ENCODE measurements around the gene IFNA2. TPM values are rescaled to one million over a fixed set of nuclear protein-coding genes. Genes with fewer than 3 reads are reported as not detected.

Gene IFNA2
- total RNA-seq, 1 experiment from 2014 or later, result not detected

DNA sequence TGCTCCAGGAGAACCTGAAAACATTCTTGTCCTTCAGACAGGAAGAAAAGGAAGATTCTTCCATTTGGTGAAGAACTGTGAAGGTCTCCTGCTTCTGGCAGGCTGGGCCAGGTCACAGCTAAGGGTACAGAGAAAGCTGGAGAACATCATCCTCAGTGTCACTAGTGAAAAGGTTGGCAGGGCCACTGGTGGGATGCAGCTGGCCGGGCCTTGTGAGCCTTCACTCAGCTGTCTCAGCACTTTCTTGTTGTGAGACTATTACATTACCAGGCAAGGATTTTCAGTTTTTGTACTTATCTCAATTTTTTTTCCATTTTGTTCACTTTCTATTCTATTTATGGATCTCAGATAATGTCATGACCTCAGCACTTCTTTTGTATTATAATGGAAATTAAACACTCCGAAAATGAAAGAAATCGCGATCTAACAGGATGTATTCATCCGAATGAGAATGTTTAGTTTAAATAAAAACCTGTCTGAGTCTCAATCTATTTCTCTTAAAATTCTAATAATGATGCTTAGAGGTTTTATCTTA, 13.8 kb upstream of the IFNA2 start:
- TF ChIP-seq EZH2 (IDR thresholded peaks at IDR 0.05; ENCODE audit: borderline replicate concordance, low read depth, low read length, poor library complexity, severe bottlenecking), result no peak
- TF ChIP-seq CTCF (conservative IDR thresholded peaks at IDR 0.05; ENCODE audit: low read depth, low read length), result no peak
- DNase-seq (ENCODE audit: low spot score), result no peak
- no peak overlapping the region for H3K27ac ChIP-seq (ENCODE audit: low read depth, low read length, poor library complexity, severe bottlenecking)
- no peaks in the 10 kb centered on the region for H3K36me3 ChIP-seq (ENCODE audit: insufficient read depth, low read length, poor library complexity, severe bottlenecking)
- intact Hi-C loops (cut with micrococcal nuclease; ENCODE audit: unreplicated experiment), result no loop called here
- no peaks in the 10 kb centered on the region for H3K4me1 ChIP-seq (ENCODE audit: insufficient read depth, low read length, poor library complexity, severe bottlenecking)
- peaks cover 77% of the 10 kb centered on the region for H3K27me3 ChIP-seq (replicated peaks; ENCODE audit: insufficient read depth, low read depth, low read length, poor library complexity)
- ChIA-PET POLR2A (ENCODE audit: low non-redundant PET) (no interaction called here), CTCF (no interaction called here)
- H3K9me3 ChIP-seq (ENCODE audit: low read depth, low read length, poor library complexity, severe bottlenecking), result no peaks in the 10 kb centered on the region
- H3K4me3 ChIP-seq (ENCODE audit: low read depth, low read length, poor library complexity, severe bottlenecking), result no peak overlapping the region
- BruUV-seq (replicated peaks), result no TSS peak

DNA sequence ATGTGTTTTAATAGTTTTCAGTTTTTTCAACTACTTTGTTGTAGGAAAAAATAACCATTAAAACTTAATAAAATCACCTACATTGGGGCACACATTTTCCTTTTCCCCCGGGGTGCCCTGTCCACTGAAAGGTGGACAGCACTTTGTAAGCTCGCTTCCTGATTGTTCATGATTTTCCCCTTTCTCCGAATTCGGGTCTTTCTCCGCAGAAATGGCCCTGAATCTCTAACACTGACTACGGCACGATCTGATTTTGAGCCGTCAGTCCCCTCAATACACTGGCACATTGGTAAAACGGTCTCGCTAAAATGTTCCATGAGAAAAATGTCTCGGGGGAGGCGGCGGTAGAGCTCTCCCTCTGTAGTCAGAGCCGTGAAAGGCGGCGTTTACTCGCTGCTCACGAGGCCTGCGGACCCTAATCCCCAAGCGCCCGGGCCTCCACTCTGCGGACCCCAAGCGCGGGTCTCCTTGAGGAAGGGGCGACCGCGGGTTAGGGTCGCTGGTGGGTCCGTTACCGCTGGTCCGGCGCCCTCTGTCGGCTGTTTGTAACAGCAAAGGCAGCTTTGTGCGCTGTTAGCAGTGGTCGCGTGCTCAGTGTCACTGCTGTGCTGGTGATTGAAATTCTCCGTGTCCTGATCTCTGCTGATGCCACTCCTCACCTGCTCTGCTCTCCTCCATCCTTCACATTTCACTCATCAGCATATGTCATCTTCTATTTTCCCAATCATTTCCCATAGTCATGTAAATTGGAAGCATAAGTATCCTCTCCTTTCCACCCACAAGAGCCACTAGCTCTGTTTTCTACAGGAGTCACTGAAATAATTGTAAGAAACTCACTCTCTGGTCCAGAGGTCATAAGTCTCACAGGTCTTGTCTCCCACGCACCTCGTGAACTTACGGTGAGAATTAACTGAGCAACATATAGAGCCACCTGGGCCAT, 10.8 kb upstream of the IFNA2 start:
- no TSS peak for BruUV-seq (replicated peaks)
- intact Hi-C loops (cut with micrococcal nuclease; ENCODE audit: unreplicated experiment), result no loop called here
- peak overlapping the region; percentile 30 for H3K4me3 ChIP-seq (ENCODE audit: low read depth, low read length, poor library complexity, severe bottlenecking)
- H3K36me3 ChIP-seq (ENCODE audit: insufficient read depth, low read length, poor library complexity, severe bottlenecking), result no peaks in the 10 kb centered on the region
- no peaks in the 10 kb centered on the region for H3K9me3 ChIP-seq (ENCODE audit: low read depth, low read length, poor library complexity, severe bottlenecking)
- CTCF ChIA-PET, result interaction anchor here (1.2 kb wide), 1 partner anchor 70 kb away, joined by 6 read pairs; no protein-coding TSS in a partner anchor
- H3K4me1 ChIP-seq (ENCODE audit: insufficient read depth, low read length, poor library complexity, severe bottlenecking), result no peaks in the 10 kb centered on the region
- peaks cover 76% of the 10 kb centered on the region for H3K27me3 ChIP-seq (replicated peaks; ENCODE audit: insufficient read depth, low read depth, low read length, poor library complexity)
- POLR2A ChIA-PET (ENCODE audit: low non-redundant PET), result no interaction called here
- no peak overlapping the region for H3K27ac ChIP-seq (ENCODE audit: low read depth, low read length, poor library complexity, severe bottlenecking)
- TF ChIP-seq EZH2 (IDR thresholded peaks at IDR 0.05; ENCODE audit: borderline replicate concordance, low read depth, low read length, poor library complexity, severe bottlenecking) (no peak), CTCF (conservative IDR thresholded peaks at IDR 0.05; ENCODE audit: low read depth, low read length) (peak; percentile 75)
- DNase-seq (ENCODE audit: low spot score), result peak; percentile 8

- H3K4me3 ChIP-seq (ENCODE audit: low read depth, low read length, poor library complexity, severe bottlenecking), result no peak overlapping the region
- no peak overlapping the region for H3K27ac ChIP-seq (ENCODE audit: low read depth, low read length, poor library complexity, severe bottlenecking)
- peak; percentile 22 for DNase-seq (ENCODE audit: low spot score)
- TF ChIP-seq CTCF (conservative IDR thresholded peaks at IDR 0.05; ENCODE audit: low read depth, low read length) (no peak; the same call in 1 of the 2 replicates), EZH2 (IDR thresholded peaks at IDR 0.05; ENCODE audit: borderline replicate concordance, low read depth, low read length, poor library complexity, severe bottlenecking) (no peak)
- intact Hi-C loops (cut with micrococcal nuclease; ENCODE audit: unreplicated experiment), result no loop called here
- H3K36me3 ChIP-seq (ENCODE audit: insufficient read depth, low read length, poor library complexity, severe bottlenecking), result no peaks in the 10 kb centered on the region
- no TSS peak for BruUV-seq (replicated peaks)
- no peaks in the 10 kb centered on the region for H3K4me1 ChIP-seq (ENCODE audit: insufficient read depth, low read length, poor library complexity, severe bottlenecking)
- peaks cover 83% of the 10 kb centered on the region for H3K27me3 ChIP-seq (replicated peaks; ENCODE audit: insufficient read depth, low read depth, low read length, poor library complexity)
- CTCF ChIA-PET, result interaction anchor here (0.5 kb wide), 1 partner anchor 105 kb away, joined by 3 read pairs; no protein-coding TSS in a partner anchor
- no peaks in the 10 kb centered on the region for H3K9me3 ChIP-seq (ENCODE audit: low read depth, low read length, poor library complexity, severe bottlenecking)
- POLR2A ChIA-PET (ENCODE audit: low non-redundant PET), result no interaction called here
Measured at GRCh38 chr9:21392270-21392669, 7.1 kb upstream of the IFNA2 start.
